ENCODE results near the gene COBLL1.

GRCh38 chr2:164797627-164798026 is 44.0 kb downstream of the COBLL1 start:
- TF ChIP-seq, protein P1, sequence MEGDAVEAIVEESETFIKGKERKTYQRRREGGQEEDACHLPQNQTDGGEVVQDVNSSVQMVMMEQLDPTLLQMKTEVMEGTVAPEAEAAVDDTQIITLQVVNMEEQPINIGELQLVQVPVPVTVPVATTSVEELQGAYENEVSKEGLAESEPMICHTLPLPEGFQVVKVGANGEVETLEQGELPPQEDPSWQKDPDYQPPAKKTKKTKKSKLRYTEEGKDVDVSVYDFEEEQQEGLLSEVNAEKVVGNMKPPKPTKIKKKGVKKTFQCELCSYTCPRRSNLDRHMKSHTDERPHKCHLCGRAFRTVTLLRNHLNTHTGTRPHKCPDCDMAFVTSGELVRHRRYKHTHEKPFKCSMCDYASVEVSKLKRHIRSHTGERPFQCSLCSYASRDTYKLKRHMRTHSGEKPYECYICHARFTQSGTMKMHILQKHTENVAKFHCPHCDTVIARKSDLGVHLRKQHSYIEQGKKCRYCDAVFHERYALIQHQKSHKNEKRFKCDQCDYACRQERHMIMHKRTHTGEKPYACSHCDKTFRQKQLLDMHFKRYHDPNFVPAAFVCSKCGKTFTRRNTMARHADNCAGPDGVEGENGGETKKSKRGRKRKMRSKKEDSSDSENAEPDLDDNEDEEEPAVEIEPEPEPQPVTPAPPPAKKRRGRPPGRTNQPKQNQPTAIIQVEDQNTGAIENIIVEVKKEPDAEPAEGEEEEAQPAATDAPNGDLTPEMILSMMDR (IDR thresholded peaks at IDR 0.05; ENCODE audit: poor library complexity), result no peak
- TF ChIP-seq EZH2 (IDR thresholded peaks at IDR 0.05; ENCODE audit: borderline replicate concordance), result no peak
- no peak for TF ChIP-seq EZH2phosphoT487 (IDR thresholded peaks at IDR 0.05; ENCODE audit: low read depth, severe bottlenecking, unreplicated experiment)

All from hepatocyte (in vitro differentiated cells).